ENCODE data around the gene MT1G.
A peak's percentile ranks its signal among the peaks of the same experiment; 100 is the strongest.
"Not testable (repeated sequence)": the region's sequence is repeated elsewhere in the genome, so short reads cannot be mapped to it uniquely, and the experiment has no call there.

Gene MT1G

GRCh38 chr16:56679078-56679730, 11.3 kb upstream of the MT1G start:
- TF ChIP-seq CTCF (IDR thresholded peaks at IDR 0.05; ENCODE audit: insufficient read depth, low read length, missing control alignments), result no peak
- no peak overlapping the region for H3K4me3 ChIP-seq (ENCODE audit: low read depth, low read length)
- CTCF ChIA-PET, result interaction anchor here (1.3 to 2.1 kb wide), 3 partner anchors 16 to 165 kb away, joined by 3 to 7 read pairs (median 3); no protein-coding TSS in a partner anchor
- DNase-seq (ENCODE audit: low read depth, low spot score), result no peak
- POLR2A ChIA-PET, result no interaction called here

- H3K4me3 ChIP-seq (ENCODE audit: low read depth, low read length), result no peak overlapping the region
- CTCF ChIA-PET, result interaction anchor here (1.1 to 1.2 kb wide), 4 partner anchors 25 to 113 kb away, joined by 3 to 5 read pairs (median 4); partner anchors contain the start of gene MT1E
- DNase-seq (ENCODE audit: low read depth, low spot score), result no peak
- TF ChIP-seq CTCF (IDR thresholded peaks at IDR 0.05; ENCODE audit: insufficient read depth, low read length, missing control alignments), result no peak
- POLR2A ChIA-PET, result no interaction called here
Observed at GRCh38 chr16:56677474-56677873, 9.6 kb upstream of the MT1G start.

GRCh38 chr16:56675685-56676210, 7.9 kb upstream of the MT1G start:
- TF ChIP-seq CTCF (IDR thresholded peaks at IDR 0.05; ENCODE audit: insufficient read depth, low read length, missing control alignments), result no peak
- POLR2A ChIA-PET, result no interaction called here
- DNase-seq (ENCODE audit: low read depth, low spot score), result no peak
- no peak overlapping the region for H3K4me3 ChIP-seq (ENCODE audit: low read depth, low read length)
- CTCF ChIA-PET, result interaction anchor here (1.3 to 1.7 kb wide), 2 partner anchors 22 to 26 kb away, joined by 3 to 5 read pairs; no protein-coding TSS in a partner anchor

- POLR2A ChIA-PET; H3K4me3 ChIP-seq (ENCODE audit: low read depth, low read length); DNase-seq (ENCODE audit: low read depth, low spot score): not testable (repeated sequence)
- CTCF ChIA-PET, result interaction anchor here (0.6 to 2.1 kb wide), 7 partner anchors 22 to 154 kb away, joined by 3 to 18 read pairs (median 4); partner anchors contain the start of gene MT2A
Observed at GRCh38 chr16:56674570-56674969, 6.7 kb upstream of the MT1G start.

GRCh38 chr16:56673921-56674320, 6.1 kb upstream of the MT1G start:
- POLR2A ChIA-PET, result no interaction called here
- no peak for DNase-seq (ENCODE audit: low read depth, low spot score)
- CTCF ChIA-PET, result interaction anchor here (0.6 to 2.1 kb wide), 10 partner anchors 22 to 155 kb away, joined by 3 to 18 read pairs (median 3); partner anchors contain the start of gene MT2A
- peak; percentile 48 for TF ChIP-seq CTCF (IDR thresholded peaks at IDR 0.05; ENCODE audit: insufficient read depth, low read length, missing control alignments)
- no peak overlapping the region for H3K4me3 ChIP-seq (ENCODE audit: low read depth, low read length)

GRCh38 chr16:56672761-56673536, 5.1 kb upstream of the MT1G start:
- CTCF ChIA-PET, result interaction anchor here (0.9 to 2.1 kb wide), 5 partner anchors 24 to 117 kb away, joined by 3 to 18 read pairs (median 3); no protein-coding TSS in a partner anchor
- no peak for TF ChIP-seq CTCF (IDR thresholded peaks at IDR 0.05; ENCODE audit: insufficient read depth, low read length, missing control alignments)
- POLR2A ChIA-PET, result no interaction called here
- no peak overlapping the region for H3K4me3 ChIP-seq (ENCODE audit: low read depth, low read length)
- no peak for DNase-seq (ENCODE audit: low read depth, low spot score)

GRCh38 chr16:56672171-56672570, 4.3 kb upstream of the MT1G start:
- ChIA-PET CTCF (interaction anchor here (1.1 kb wide), 1 partner anchor 13 kb away, joined by 4 read pairs; no protein-coding TSS in a partner anchor), POLR2A (interaction anchor here (1.2 kb wide), 1 partner anchor 46 kb away, joined by 3 read pairs; the partner anchor contains the start of gene MT1E)
- H3K4me3 ChIP-seq (ENCODE audit: low read depth, low read length); DNase-seq (ENCODE audit: low read depth, low spot score): not testable (repeated sequence)

- not testable (repeated sequence) for H3K4me3 ChIP-seq (ENCODE audit: low read depth, low read length); DNase-seq (ENCODE audit: low read depth, low spot score)
- ChIA-PET POLR2A (interaction anchor here (1.2 kb wide), 1 partner anchor 46 kb away, joined by 3 read pairs; the partner anchor contains the start of gene MT1E), CTCF (interaction anchor here (1.1 kb wide), 1 partner anchor 13 kb away, joined by 4 read pairs; no protein-coding TSS in a partner anchor)
Observed at GRCh38 chr16:56671691-56672090, 3.8 kb upstream of the MT1G start.

Data from AG04449 (cell line).